LoVo (cell line): ENCODE measurements around the gene FGFR2.

Experiments used
- DNase-seq: peaks from one replicate; pipeline ENCODE4 v3.0.0-alpha.2; 2016; ENCODE audit warnings: low spot score

The FGFR2 gene

DNA sequence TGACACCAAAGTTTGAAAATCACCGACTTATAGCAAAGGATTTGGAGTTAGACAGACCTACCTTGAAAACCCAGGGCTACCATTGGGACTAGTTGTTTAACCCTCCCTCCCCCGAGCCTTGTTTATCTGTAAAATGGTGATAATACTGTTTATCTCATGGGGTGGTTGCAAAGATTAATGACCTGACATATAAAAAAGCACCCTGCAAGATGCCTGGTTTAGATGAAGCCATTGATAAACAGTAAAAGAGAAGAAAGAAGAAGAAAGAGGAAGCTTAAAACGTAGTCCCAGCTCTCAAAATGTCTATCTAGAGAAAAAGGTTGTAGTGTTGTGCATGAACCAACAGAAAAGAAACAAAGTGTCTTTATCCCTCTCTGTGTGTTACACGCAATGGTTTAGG, 145.7 kb downstream of the FGFR2 start:
- no peak for DNase-seq

GRCh38 chr10:121450247-121450646, 148.0 kb downstream of the FGFR2 start:
- no peak for DNase-seq

DNA sequence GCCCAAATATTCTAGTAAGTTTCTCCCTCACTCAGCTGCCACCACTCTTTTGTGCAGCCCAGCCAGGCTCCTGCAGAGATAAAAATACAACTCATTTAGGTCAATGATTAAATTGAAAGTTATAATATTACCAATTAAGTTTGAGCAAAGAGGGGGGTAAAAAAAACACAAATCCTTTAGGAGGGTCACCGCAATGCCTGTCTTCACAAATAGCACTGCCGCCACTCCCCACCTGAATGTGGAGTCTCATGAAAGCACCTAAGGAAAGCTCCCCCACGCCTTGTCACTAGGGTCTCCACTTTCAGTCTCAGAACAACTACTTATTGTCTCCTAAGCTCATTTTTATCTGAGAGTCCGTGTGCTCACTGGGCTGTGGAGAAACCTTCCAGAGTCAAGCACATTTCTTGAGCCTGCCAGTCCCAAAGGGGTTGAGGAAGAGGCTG, 148.7 kb downstream of the FGFR2 start:
- no peak for DNase-seq

- DNase-seq: no peak
Observed at GRCh38 chr10:121448766-121449421, 149.3 kb downstream of the FGFR2 start.

- no peak for DNase-seq
Observed at GRCh38 chr10:121444520-121445165, 153.6 kb downstream of the FGFR2 start.

DNA sequence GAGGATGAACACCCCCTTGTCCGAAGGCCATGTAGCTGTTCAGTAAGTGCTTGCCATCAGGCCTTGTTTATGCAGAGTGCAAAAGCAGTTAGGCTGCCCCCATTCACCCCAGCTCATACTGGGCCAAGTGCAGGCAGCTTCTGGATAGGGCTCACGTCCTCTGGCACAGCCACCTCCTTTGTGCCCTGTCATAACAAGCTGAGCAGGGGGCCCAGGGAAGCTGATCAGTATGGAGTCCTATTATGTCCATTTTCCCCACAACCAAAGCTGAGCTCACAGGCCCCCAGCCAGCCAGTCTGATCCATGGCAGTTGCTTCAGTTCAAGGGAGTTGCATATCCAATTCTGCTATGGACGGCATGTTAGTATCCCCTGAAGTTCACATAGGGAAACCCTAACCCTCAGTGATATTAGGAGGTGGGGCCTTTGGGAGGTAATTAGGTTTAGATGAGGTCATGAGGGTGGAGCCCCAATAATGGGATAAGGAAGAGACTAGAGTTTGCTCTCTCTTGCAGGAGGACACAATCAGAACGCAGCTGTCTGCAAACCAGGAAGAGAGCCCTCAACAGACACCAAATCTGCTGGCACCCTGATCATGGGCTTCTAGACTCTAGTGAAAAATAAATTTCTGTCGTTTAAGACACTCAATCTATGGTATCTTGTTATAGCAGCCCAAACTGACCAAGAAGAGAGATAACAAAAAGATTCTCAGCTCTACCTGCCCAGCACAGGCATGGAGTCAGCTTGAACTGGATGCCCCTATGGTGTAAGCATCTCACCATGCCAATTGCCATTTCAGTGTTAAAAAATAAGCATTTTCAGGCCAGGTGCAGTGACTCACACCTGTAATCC, 155.9 kb downstream of the FGFR2 start:
- DNase-seq: no peak

DNA sequence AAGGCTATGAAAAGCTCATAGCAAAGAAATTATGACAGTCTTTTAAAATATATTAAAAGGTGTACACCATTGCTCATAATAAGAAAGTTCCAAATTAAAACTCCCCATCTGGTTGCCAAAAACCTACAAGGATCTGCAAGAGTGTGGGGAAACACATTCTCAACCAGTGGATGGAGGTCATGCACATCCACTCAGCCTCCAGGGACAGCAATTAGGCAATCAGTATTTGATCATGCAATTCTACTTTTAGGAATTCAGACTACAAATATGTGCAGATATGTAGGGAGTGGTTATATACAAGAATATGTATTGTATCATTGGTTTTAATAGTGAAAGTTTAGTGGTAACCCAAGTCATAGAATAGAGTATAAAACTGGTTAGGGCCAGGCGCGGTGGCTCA, 157.8 kb downstream of the FGFR2 start:
- no peak for DNase-seq

- no peak for DNase-seq
Observed at GRCh38 chr10:121438333-121438732, 159.9 kb downstream of the FGFR2 start.

DNA sequence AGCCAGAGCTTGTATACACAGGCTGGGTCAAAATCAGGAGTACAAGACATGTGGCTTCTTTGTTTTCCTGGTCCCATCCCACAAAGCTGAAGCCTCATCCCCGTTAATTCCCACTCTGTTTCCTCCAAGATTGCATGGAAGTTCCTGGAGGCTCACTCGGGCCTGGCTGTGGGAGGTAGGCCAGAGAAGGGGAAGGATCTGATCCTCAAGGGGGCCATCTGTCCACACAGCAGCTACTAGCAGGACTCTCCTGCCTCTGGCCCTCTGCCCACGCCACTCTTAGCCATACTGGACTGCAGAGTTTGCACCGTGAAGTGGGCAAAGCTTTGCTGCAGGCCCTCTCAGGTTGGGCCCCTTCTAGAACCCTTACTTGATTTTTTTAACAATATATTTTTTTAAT, 160.6 kb downstream of the FGFR2 start:
- DNase-seq: no peak

DNA sequence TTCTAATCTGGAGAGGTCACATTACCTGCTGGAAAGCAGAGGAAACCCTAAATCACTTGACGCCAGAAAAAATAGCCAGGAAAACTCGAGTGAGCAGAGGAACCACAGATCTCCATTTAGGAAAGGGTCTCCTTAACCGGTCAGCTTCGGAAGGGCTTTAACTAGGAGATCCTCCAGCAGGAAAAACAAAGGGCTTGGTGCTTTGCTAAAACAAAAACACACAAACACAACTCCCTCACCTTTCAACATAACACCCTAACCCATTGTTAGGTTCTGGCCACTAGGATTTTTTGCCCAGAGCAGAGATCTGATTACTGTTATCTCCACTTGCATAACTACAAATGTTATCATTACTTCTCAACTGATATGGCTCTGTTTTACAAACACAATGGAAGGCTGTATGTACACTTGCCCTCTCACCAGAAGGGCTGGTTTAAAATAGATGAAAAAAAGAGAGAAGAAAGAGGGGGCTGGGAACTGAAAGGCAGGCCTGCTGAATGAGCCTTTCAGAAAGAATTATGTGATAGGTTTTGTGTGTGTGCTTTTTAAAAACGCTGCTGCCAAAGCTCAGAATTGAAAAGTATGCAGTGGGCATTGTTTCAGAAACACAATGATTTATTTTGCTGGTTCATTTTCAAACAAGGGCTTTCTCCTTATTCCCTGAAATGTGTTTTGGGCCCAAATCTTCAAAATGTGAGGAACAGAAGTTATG, 161.5 kb downstream of the FGFR2 start:
- no peak for DNase-seq

GRCh38 chr10:121436281-121436629, 162.0 kb downstream of the FGFR2 start:
- DNase-seq: no peak

DNA sequence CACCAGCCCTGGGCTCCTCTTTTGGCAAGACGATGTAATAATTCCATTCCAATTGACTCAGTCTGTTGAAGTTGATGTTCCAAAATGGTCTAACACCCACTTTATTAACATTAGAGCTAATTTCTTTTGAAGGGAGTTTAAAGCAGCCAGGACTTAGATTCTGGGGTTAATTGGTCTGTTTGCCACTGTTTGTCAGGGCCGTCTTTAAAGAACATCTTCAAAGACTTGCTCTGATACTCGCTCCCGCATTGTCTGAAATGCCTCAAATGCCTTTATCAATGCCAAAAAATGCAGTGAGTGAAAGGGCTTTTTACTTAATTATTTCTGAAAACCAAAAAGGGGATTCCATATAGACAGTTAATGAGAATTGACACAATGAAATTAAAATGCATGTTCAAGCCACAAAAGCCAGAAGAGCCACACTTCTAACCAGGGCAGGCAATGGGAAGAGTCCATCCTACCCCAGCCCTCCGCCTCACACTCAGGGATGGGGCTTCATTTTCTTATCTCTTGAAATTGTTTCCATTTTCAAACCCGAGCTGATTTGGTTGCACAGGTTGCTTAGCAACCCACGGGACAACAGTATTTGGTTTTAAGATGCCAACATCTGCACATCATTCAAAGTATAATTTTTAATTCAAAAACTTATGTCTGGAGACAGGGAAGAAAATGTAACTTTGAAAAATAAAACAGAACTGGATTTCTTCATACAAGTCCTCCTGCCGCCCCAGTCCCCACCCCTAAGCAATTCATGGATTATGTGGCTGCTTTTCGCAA, 163.0 kb downstream of the FGFR2 start:
- no peak for DNase-seq

DNA sequence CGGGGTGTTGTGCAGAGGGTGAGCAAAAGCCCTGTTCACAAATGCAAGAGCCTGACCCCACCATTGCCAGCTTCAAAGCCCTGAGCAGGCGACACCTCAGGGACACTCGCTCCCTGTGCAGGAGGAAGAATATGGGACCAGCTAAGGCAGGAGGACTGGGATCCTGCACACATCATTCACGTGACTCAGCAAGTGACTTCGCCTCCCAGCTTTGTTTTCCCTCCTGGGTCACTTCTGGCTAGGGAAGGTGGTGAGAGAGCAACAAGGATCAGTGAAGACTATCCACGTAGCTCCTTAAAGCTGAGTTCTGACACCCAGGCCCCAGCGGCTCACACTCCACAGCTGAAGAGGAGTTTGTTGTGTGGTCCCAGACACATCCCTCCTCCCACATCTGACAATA, 164.3 kb downstream of the FGFR2 start:
- no peak for DNase-seq

GRCh38 chr10:121428867-121429266, 169.4 kb downstream of the FGFR2 start:
- DNase-seq: no peak
